ENCODE results near the gene GLB1L.
A peak's percentile ranks its signal among the peaks of the same experiment; 100 is the strongest.
"Not testable (repeated sequence)": the region's sequence is repeated elsewhere in the genome, so short reads cannot be mapped to it uniquely, and the experiment has no call there.

Gene GLB1L

DNA sequence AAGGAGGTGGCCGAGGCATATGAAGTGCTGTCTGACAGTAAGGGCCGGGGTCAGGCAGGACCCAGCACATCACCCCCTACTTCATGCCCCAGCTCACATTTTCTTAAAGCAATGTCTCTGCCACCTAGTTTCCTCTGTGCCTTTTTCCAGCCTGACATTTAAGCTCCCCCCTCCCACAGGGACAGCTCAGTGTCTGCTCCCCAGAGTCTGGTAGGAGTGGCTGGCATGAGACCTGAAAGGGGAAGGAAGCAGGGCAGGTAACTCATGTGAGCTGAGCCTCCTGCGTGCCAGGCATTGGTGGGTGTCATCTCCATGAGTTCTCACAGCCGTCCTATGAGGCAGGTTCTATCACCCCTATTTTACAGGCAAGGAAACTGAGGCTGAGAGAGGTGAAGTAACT lies 35.4 kb upstream of the GLB1L start:
- DNase-seq (ENCODE audit: low read depth, low spot score) = no peak

GRCh38 chr2:219279916-219280516 lies 34.8 kb upstream of the GLB1L start:
- DNase-seq (ENCODE audit: low read depth, low spot score) = no peak

- peak; percentile 92 for DNase-seq (ENCODE audit: low read depth, low spot score)
Observed at GRCh38 chr2:219279151-219279915, 34.1 kb upstream of the GLB1L start, which contains the start of gene DNAJB2. Gene DNAJB2, plus strand, starts transcription at chr2:219279366. Its CDS starts 468 bp downstream, at chr2:219279834.

- DNase-seq (ENCODE audit: low read depth, low spot score) = no peak
Observed at GRCh38 chr2:219278655-219279150, 33.5 kb upstream of the GLB1L start.

GRCh38 chr2:219277703-219278654 lies 32.7 kb upstream of the GLB1L start:
- DNase-seq (ENCODE audit: low read depth, low spot score) = no peak

DNA sequence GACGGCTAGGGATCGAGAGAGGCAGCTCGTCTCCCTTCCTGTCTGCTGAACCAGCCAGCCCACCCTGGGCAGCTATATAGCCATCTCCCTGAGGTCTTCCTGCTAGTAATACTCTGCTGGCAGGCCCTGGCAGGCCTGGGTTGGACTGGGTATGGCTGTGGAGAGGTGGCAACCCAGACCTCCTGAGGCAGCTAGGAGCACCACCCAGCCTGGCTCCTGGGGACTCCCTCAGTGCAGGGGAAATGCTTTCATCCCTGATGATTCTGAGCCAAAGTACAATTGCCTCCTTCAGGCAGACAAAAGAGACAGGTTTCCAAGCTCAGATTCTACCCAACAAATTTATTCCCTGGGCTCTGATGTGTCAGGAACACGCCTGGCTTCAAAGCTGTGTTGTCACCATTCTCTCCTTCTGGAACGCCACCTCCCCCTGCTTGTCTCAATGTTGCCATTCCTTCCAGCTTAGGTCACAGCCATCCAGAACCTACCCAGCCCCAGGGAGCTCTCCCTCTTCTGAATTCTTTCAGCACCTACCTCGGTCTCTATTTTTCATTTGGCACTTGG lies 29.2 kb upstream of the GLB1L start:
- no peak for DNase-seq (ENCODE audit: low read depth, low spot score)

- DNase-seq (ENCODE audit: low read depth, low spot score) = no peak
Observed at GRCh38 chr2:219273937-219274336, 28.7 kb upstream of the GLB1L start.

GRCh38 chr2:219272995-219273394 lies 27.8 kb upstream of the GLB1L start:
- no peak for DNase-seq (ENCODE audit: low read depth, low spot score)

GRCh38 chr2:219272356-219272755 lies 27.1 kb upstream of the GLB1L start:
- no peak for DNase-seq (ENCODE audit: low read depth, low spot score)

DNA sequence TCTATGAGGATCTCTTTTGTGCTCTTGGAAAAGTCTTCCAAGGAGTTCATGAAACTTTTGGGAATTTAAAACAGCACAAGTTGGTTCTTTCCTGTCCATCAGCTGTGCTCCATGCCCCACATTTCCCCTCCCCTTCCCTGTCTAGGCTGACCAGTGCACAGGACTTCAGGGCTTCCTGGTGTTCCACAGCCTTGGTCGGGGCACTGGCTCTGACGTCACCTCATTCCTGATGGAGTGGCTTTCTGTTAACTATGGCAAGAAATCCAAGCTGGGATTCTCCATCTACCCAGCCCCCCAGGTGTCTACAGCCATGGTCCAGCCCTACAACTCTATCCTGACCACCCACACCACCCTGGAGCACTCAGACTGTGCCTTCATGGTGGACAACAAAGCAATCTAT lies 25.8 kb upstream of the GLB1L start:
- no peak for DNase-seq (ENCODE audit: low read depth, low spot score)

- DNase-seq (ENCODE audit: low read depth, low spot score) = no peak
Observed at GRCh38 chr2:219270055-219270372, 24.8 kb upstream of the GLB1L start.

DNA sequence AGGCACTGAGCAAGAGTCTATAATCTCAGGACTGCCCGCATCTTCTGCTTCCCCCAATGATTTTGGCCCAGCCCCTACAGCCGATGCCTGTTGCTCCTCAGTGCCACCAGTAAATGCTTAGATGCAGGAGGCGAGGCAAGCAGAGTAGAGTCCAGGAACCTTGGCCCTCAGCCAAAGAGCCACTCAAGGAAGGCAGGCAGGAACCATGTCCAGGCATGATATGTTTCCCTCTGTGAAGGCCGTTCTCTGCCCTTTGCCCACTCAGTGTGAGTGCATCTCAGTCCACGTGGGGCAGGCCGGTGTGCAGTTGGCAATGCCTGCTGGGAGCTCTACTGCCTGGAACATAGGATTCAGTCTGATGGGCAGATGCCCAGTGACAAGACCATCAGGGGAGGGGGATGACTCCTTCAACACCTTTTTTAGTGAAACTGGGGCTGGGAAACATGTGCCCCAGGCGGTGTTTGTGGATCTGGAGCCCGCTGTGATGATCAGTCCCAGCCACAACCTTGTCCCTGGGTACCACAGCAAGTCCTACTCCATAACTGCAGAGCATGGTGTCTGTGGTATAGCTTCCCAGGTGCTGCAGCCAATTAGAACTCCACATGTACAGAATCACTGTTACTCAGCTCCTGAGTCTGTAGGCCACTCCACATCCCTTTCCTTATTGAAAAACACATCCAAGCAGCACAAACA lies 24.3 kb upstream of the GLB1L start:
- no peak for DNase-seq (ENCODE audit: low read depth, low spot score)

DNA sequence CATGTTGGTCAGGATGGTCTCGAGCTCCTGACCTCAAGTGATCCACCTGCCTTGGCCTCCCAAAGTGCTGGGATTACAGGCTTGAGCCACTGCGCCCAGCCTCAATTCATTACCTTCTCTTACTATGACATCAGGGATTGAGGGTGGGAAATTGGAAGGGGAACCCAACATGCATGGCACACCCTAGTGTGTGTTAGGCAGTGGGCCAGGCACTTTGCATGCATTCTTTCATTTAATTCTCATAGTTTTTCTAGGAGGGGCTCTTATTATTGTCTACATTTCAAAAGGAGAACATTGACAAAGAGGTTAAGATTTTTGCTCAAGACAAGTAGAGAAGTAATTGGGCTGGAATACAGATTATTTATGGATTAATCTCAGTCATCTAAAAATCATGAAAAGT lies 23.1 kb upstream of the GLB1L start:
- DNase-seq (ENCODE audit: low read depth, low spot score) = no peak

- DNase-seq (ENCODE audit: low read depth, low spot score) = no peak
Observed at GRCh38 chr2:219266886-219267285, 21.6 kb upstream of the GLB1L start.

GRCh38 chr2:219266232-219266631 lies 21.0 kb upstream of the GLB1L start:
- DNase-seq (ENCODE audit: low read depth, low spot score) = no peak

- no peak for DNase-seq (ENCODE audit: low read depth, low spot score)
Observed at GRCh38 chr2:219261024-219261855, 16.0 kb upstream of the GLB1L start.

DNA sequence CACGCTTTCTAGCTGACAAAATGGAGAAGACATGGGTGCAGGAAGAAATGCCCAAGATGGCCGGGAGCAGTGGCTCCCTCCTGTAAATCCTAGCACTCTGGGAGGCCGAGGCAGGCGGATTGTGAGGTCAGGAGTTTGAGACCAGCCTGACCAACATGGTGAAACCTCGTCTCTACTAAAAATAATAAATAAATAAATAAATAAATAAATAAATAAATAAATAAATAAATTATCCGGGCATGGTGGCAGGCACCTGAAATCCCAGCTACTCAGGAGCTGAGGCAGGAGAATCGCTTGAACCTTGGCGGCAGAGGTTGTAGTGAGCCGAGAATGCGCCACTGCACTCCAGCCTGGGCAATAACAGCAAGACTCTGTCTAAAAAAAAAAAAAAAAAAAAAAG lies 13.7 kb upstream of the GLB1L start:
- not testable (repeated sequence) for DNase-seq (ENCODE audit: low read depth, low spot score)

GRCh38 chr2:219254590-219255201 lies 9.5 kb upstream of the GLB1L start:
- no peak for DNase-seq (ENCODE audit: low read depth, low spot score)

GRCh38 chr2:219253753-219254589 lies 8.7 kb upstream of the GLB1L start, which contains the start of gene TUBA4A:
Gene TUBA4A, minus strand, starts transcription at chr2:219253918. Its CDS starts 60 bp downstream, at chr2:219253858.
- DNase-seq (ENCODE audit: low read depth, low spot score) = no peak
